Vagina (tissue), 2 donors: ENCODE measurements around the gene TAF15. TPM values are rescaled to one million over a fixed set of nuclear protein-coding genes. Genes with fewer than 3 reads are reported as not detected.

Experiments
- DNase-seq, 2 donors: peaks; one replicate each; pipeline ENCODE4 v3.0.0-alpha.2; 2017; ENCODE audit errors: extremely low spot score in 2 of 2
- H3K27ac ChIP-seq: fragments of 200-600 bp; sonication (generic); one replicate; pipeline ENCODE4 v1.5.1; 2019
- H3K27me3 ChIP-seq: fragments of 200-600 bp; sonication (generic); one replicate; pipeline ENCODE4 v1.5.1; 2019
- H3K36me3 ChIP-seq, 2 donors: fragments of 200-600 bp; sonication (generic); one replicate each; pipeline ENCODE4 v1.5.1; 2017 to 2019
- H3K4me1 ChIP-seq: fragments of 200-600 bp; sonication (generic); one replicate; pipeline ENCODE4 v1.5.1; 2019
- H3K4me3 ChIP-seq, 2 donors: fragments of 200-600 bp; sonication (generic); 1 replicate in 1 of 2; 2 replicates in 1 of 2; pipeline ENCODE4 v1.5.1; 2016 to 2019
- H3K9me3 ChIP-seq: fragments of 200-600 bp; sonication (generic); one replicate; pipeline ENCODE4 v1.5.1; 2019
- CTCF ChIP-seq, 3 experiments: fragments of 450-650 bp in 2 of 3; fragments of 200-600 bp in 1 of 3; sonication (generic) in 1 of 3; IDR thresholded peaks; one replicate each; pipeline ENCODE4 v1.5.1; 2017 to 2019; ENCODE audit warnings: antibody characterized with exemption in 3 of 3, mild to moderate bottlenecking in 2 of 3, moderate library complexity in 2 of 3
- POLR2A ChIP-seq, 2 donors: fragments of 450-650 bp; IDR thresholded peaks; one replicate each; pipeline ENCODE4 v1.6.1; 2017; ENCODE audit warnings: antibody characterized with exemption in 2 of 2, mild to moderate bottlenecking in 2 of 2, moderate library complexity in 2 of 2
- POLR2AphosphoS5 ChIP-seq, 2 donors: sonication (generic); formaldehyde crosslinking; IDR thresholded peaks; one replicate each; pipeline ENCODE4 v1.9.0; 2017; ENCODE audit warnings: antibody characterized with exemption in 2 of 2, mild to moderate bottlenecking in 2 of 2, low read depth in 1 of 2; ENCODE audit not compliant: insufficient read depth in 1 of 2
- intact Hi-C: fragments of 100-400 bp; cut with DNase I; formaldehyde crosslinking; loops from one replicate; pipeline ENCODE4 v1.15.1; 2023
- total RNA-seq: library from RNA; depleted of rRNA; stranded (reverse); fragments of >200 nt; gene quantifications from one replicate; pipeline ENCODE4 v1.2.3, GENCODE V29; 2016

The TAF15 gene
- total RNA-seq, result 74.9 TPM

DNA sequence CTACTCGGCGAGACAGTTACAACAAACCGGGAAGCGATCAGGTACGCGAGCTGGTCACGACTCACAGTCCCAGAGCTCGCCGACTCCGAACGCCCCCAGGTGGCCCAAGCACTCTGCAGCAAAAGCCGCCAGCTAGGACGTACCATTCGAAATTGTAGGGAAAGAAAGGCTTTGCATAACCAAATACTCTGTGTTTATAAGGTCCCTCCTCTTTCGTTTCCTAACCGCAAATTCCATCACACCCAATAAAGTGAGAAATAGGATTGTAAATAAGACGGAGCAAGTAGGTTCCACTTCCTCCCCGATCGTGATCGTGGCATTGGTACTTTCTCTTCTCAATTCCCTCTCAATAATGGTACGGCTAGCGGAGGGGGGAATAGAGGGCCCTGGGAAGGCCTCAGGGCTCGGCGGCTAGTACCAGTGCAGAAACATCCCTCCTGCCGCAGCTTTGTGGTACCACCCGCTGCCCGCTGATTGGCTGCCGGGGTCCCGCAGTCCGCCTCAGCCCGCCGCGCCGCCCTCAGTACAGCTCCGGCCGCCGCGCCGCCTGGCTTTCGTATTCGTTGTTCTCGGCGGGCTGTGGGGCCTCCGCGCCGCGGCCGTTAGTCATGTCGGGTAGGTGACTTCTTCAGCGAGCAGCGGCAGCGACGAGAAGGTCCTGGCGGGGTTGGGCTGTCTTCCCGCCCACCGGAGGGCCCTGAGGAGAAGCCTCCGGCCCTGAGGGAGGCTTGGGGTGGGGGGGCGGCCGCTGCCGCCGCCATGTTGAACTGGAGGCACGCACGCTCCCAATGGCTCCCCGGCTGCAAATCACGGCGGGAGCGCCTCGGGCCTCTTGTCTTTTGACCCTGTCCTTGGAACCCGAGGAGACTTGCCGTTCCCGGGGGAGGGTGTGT, at the start of gene TAF15:
Gene TAF15, plus strand, starts transcription at position 523 of the 893 bp plus-strand sequence. Its CDS starts 86 bp downstream, at position 609.
- H3K27me3 ChIP-seq, result no peaks in the 10 kb centered on the region
- H3K36me3 ChIP-seq, result no peaks in the 10 kb centered on the region
- H3K4me1 ChIP-seq, result peaks cover 49% of the 10 kb centered on the region
- H3K9me3 ChIP-seq, result no peaks in the 10 kb centered on the region
- H3K27ac ChIP-seq, result peak within 1 kb of the TSS; percentile 97
- intact Hi-C loops, result no loop called here
- TF ChIP-seq POLR2AphosphoS5 (IDR thresholded peaks at IDR 0.05; ENCODE audit: insufficient read depth in 1 of 2, low read depth in 1 of 2), result peak; percentile 88 to 100
- peak; percentile 34 to 99 for TF ChIP-seq POLR2A (IDR thresholded peaks at IDR 0.05)
- peak in 2 of 3 experiments; percentile 27 to 61 for TF ChIP-seq CTCF (IDR thresholded peaks at IDR 0.05)
- H3K4me3 ChIP-seq, result peak within 1 kb of the TSS; percentile 57 to 97
- peak in 1 of 2 donors; percentile 96 for DNase-seq

DNA sequence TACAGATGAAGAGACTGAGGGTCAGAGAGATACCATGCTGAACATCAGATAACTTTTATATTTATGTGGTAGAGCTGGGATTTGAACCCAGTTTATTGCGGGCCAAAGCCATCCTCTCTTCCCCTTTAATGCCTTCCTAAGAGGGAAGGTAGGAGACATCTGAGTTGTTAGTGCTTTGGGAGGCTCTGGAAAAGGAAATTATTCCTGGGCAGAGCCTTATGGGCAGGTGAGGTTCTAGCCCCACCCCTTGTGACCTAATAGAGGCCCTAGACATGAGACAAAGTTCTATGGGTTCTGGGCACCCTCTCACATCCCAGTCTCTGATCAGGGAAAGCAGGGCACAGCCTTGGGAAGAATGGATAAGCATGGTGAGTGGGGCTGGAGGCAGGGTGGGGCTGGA, 48.7 kb upstream of the TAF15 start, which contains the start of gene C17orf50:
Gene C17orf50, plus strand, starts transcription at position 301 of the 400 bp plus-strand sequence. Its CDS starts 55 bp downstream, at position 356.
- TF ChIP-seq POLR2AphosphoS5 (IDR thresholded peaks at IDR 0.05; ENCODE audit: insufficient read depth in 1 of 2, low read depth in 1 of 2) (no peak), CTCF (IDR thresholded peaks at IDR 0.05) (no peak), POLR2A (IDR thresholded peaks at IDR 0.05) (no peak)

GRCh38 chr17:35761601-35762000, 47.7 kb upstream of the TAF15 start:
- no peak overlapping the region for H3K27ac ChIP-seq
- no peaks in the 10 kb centered on the region for H3K27me3 ChIP-seq
- H3K4me3 ChIP-seq, result no peak overlapping the region
- peaks cover 12% of the 10 kb centered on the region for H3K4me1 ChIP-seq
- no peak for DNase-seq
- TF ChIP-seq POLR2A (IDR thresholded peaks at IDR 0.05) (no peak), CTCF (IDR thresholded peaks at IDR 0.05) (no peak), POLR2AphosphoS5 (IDR thresholded peaks at IDR 0.05; ENCODE audit: insufficient read depth in 1 of 2, low read depth in 1 of 2) (no peak)
- no peaks in the 10 kb centered on the region for H3K9me3 ChIP-seq
- intact Hi-C loops, result no loop called here
- H3K36me3 ChIP-seq, result no peaks in the 10 kb centered on the region

More for the DNA sequence above, 48.7 kb upstream of the TAF15 start, which contains the start of gene C17orf50:
- no peaks in the 10 kb centered on the region for H3K27me3 ChIP-seq
- no peak within 1 kb of the TSS for H3K4me3 ChIP-seq
- H3K36me3 ChIP-seq, result no peaks in the 10 kb centered on the region
- peaks cover 12% of the 10 kb centered on the region for H3K4me1 ChIP-seq
- H3K9me3 ChIP-seq, result no peaks in the 10 kb centered on the region
- intact Hi-C loops, result no loop called here
- no peak for DNase-seq
- no peak within 1 kb of the TSS for H3K27ac ChIP-seq

DNA sequence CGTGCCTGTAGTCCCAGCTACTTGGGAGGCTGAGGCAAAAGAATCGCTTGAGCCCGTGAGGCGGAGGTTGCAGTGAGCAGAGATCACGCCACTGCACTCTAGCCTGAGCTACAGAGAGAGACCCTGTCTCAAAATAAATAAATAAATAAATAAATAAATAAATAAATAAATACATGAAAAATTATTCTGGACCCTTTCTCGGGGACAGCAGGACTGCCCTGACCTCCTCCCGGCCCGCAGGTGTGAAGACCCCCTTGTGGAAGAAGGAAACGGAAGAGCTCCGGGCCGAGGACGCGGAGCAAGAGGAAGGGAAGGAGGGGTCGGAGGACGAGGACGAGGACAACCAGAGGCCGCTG, 45.5 kb upstream of the TAF15 start:
- Histone ChIP-seq H3K4me3 (peak overlapping the region; percentile 35 to 47), H3K36me3 (no peaks in the 10 kb centered on the region), H3K27me3 (no peaks in the 10 kb centered on the region), H3K27ac (no peak overlapping the region), H3K4me1 (peaks cover 12% of the 10 kb centered on the region), H3K9me3 (no peaks in the 10 kb centered on the region)
- DNase-seq, result no peak
- intact Hi-C loops, result loop anchor here (2.0 kb wide), 1 partner anchor 41 kb away; no protein-coding TSS in a partner anchor
- TF ChIP-seq CTCF (IDR thresholded peaks at IDR 0.05) (no peak), POLR2AphosphoS5 (IDR thresholded peaks at IDR 0.05; ENCODE audit: insufficient read depth in 1 of 2, low read depth in 1 of 2) (no peak), POLR2A (IDR thresholded peaks at IDR 0.05) (no peak)
